Measurements from ENCODE around the gene ACACA.

GRCh38 chr17:37429453-37429852 is 22.8 kb upstream of the ACACA start:
- TF ChIP-seq GATA2 (IDR thresholded peaks at IDR 0.05; ENCODE audit: low read depth, low read length) (no peak), GATA3 (IDR thresholded peaks at IDR 0.05; ENCODE audit: low read depth, low read length) (no peak)

Data from SH-SY5Y (cell line).